KG1 (cell line): ENCODE data around the gene STRADB.
"Not testable (repeated sequence)": the region's sequence is repeated elsewhere in the genome, so short reads cannot be mapped to it uniquely, and the experiment has no call there.

Experiments used
- DNase-seq: peaks from one replicate; lab custom pipeline; 2025; lab: John Stamatoyannopoulos, UW

STRADB gene

GRCh38 chr2:201467666-201468065 lies 16.1 kb downstream of the STRADB start:
- no peak for DNase-seq

DNA sequence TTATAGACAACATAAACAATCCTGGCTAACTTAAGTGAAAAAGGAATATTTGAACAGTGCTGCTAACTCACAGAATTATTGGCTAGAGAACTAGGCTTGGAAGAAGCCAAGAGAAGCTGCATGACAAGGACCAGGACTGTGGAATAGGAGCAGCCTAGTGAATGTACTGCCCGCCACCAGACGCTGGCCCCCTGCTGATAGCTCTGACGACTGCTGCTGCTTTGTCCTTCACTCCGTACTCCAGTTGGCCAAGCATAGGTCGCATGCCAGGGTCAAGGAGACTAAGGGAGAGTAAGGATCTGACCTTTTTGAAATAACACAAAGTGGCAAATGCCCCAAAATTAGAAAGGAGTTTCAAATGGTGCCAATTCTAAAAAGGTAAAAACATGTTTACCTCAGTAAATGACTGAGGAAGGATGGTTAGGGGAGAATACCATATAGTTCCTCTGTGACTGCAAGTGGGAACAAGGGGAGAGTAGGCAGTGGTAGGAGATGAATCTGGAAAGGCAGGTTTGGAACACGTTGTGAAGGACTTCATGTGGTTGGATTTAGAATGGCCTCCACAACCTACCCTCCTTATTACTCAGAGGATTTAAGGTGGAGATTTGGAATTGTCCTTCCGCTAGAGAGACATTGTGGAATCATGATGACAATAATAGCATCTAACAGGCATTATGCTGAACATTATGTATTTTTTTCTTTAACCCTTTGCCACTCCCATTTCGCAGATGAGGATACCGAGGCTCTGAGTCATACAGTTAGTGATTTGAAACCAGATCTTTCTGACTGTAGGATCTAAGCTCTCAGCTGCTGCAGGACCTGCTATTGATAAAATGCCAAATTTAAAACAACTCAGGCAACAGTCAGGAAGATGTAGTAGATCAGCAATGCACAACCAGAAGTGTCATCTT lies 19.5 kb downstream of the STRADB start:
- DNase-seq = no peak

GRCh38 chr2:201471732-201472393 lies 20.3 kb downstream of the STRADB start:
- DNase-seq = no peak

DNA sequence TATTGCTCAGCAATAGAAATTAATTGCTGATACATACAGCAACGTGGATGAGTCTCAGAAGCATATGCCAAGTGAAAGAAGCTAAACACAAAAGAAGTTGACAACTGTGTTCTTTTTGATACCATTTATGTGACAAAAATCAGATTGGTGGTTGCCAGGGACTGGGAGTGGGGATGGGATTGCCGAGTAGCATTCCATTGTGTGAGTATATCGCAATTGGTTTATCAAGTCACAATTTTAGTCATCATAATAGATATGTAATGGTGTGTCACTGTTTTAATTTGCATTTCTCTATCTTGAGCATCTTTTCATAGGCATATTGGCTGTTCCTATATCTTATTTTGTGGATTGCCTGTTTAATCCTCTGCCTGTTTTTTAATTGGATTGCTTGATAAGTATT lies 20.9 kb downstream of the STRADB start:
- no peak for DNase-seq

GRCh38 chr2:201482543-201482942 lies 31.0 kb downstream of the STRADB start:
- no peak for DNase-seq

DNA sequence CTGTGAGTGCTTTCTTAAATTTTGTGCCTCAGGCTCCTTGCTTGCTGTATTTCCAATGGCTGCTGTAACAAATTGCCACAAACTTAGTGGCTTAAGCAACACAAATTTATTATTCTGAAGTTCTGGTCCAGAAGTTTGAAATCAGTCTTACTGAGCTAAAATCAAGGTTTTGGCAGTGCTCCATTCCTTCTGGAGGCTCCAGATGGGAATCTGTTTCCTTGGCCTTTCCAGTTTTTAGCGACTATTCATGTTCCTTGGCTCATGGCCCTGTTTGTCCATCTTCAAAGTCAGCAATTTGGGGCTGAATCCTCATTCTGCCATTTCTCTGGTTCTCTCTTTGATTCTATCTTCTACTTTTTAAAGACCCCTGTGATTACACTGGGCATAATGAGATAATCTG lies 31.8 kb downstream of the STRADB start:
- DNase-seq = no peak

DNA sequence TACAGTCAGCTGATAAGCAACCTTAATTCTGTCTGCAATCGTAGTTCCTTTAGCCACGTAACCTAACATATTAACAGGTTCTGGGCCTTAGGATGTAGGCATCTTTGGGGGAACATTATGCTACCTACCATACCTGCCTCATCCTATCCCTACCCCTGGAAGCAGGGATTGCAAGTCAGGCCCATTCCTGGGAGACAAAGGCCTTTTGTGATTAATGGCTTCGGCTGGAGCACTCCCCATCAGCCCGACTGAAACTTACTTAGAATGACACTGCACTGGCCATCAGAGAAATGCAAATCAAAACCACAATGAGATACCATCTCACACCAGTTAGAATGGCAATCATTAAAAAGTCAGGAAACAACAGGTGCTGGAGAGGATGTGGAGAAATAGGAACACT lies 32.2 kb downstream of the STRADB start:
- not testable (repeated sequence) for DNase-seq

GRCh38 chr2:201484805-201485204 lies 33.3 kb downstream of the STRADB start:
- no peak for DNase-seq

- no peak for DNase-seq
Observed at GRCh38 chr2:201490291-201490690, 38.8 kb downstream of the STRADB start.

GRCh38 chr2:201496785-201497184 lies 45.2 kb downstream of the STRADB start:
- DNase-seq = no peak

DNA sequence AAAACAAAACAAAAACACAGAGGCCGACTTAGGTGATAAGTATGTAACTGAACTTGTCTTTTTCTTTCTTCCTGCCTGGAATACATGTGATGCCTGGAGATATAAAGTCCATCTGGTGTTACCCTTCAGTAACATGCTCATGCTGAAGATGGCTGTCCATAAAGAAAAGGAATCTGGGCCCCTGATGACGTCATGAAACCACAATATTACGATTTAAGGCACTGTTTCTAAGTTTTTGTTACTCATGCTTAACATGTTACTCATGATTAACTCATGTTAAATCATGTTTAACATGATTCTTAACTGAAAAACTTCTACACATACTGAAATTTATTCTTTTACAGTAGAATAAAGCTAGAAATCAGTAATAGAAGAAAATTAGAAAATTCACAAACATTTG lies 49.0 kb downstream of the STRADB start:
- DNase-seq = no peak

- no peak for DNase-seq
Observed at GRCh38 chr2:201502713-201503112, 51.2 kb downstream of the STRADB start.

- DNase-seq = no peak
Observed at GRCh38 chr2:201507725-201508124, 56.2 kb downstream of the STRADB start.

DNA sequence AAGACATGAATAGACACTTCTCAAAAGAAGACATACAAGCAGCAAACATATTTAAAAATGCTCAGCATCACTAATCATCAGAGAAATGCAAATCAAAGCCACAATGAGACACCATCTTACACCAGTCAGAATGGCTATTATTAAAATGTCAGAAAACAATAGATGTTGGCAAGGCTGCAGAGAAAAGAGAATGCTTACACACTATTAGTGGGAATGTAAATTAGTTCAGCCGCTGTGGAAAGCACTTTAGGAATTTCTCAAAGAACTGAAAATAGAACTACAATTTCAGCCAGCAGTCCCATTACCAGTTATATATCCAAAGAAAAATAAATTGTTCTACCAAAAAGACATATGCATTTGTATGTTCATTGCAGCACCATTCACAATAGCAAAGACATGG lies 61.7 kb downstream of the STRADB start:
- DNase-seq = no peak

DNA sequence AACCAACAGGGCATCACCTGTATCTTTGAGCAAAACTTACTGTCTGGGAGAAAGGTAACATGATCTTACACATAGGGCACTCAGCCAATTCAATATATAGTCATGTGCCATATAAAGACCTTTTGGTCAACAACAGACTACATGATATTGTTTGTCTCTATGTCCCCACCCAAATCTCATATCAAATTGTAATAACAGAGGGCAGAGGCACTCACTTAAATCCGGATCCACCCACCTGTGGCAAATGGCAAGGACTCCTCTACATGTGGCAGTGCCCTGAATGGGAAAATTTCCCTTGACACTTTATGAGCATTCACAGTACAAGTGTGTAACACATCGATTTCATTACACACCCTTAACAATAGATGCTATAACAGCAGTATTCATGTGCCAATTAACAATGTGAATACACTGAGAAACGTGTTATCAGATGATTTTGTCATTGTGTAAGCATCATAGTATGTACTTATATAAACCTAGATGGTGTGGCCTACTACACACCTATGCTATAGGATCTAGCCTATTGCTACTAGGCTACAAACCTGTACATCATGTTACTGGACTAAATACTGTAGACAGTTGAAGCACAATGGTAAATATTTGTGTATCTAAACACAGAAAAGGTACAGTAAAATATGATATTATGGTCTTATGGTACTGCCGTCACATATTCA lies 64.2 kb downstream of the STRADB start:
- DNase-seq = no peak

DNA sequence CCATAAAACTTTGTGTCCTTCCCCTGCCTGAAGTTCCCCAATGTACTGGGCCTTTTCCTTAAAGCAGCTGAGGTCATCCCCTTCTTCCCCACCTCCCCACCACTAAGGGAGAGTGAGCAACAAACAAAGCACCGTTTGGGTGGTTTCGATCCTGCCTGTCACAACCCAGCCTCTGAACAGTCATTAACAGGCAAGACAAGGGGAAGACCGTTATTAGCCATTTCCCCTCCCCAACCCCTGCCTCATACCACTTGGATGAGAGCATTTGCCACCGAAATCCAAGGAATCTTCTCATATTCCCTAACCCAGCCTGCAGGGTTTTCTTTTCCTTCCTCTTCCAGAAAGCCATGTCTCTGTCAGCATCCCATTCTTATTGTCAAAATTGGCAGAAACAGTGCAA lies 65.6 kb downstream of the STRADB start:
- DNase-seq = no peak

DNA sequence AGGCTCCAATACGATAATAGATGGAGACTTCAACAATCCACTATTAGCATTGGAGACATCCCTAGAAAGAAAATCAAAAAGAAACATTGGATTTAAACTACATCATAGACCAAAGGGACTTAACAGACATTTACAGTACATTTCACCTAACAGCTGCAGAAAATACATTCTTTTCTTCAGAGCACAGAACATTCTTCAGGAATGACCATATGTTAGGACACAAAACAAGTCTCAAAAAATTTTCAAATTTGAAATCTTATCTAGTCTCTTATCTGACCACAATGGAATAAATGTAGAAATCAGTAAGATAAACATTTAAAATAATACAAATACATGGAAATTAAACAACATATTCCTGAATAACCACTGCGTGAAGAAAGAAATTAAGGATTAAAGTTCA lies 68.7 kb downstream of the STRADB start:
- no peak for DNase-seq

GRCh38 chr2:201522965-201523364 lies 71.4 kb downstream of the STRADB start:
- DNase-seq = no peak

- no peak for DNase-seq
Observed at GRCh38 chr2:201523506-201523905, 72.0 kb downstream of the STRADB start.
